ENCODE data around the gene CYBA.

The CYBA gene

DNA sequence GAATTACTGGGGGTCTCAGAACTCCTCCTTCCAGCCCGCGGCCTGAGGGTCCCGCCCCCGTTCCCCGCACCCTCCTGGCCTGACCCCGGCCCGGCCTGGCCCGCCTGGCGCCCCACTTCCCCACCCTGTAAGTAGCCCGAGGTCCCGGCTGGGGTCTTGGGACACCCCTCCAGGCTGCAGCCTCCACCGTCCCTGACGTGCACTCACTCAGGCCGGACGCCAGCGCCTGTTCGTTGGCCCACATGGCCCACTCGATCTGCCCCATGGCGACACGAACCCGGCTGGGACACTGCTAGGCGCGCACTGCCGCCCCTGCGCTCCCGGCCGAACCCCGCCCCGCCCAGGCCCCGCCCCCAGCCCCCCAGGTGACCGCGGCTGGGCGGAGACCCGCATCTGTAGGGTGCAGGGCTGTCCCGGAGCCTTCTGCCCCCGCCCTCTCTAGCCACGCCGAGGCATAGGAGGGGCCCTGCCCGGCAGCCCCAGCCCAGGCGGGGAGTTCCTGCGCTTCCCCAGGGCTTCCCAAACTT is at the start of gene CYBA:
Gene CYBA, minus strand, starts transcription at position 305 of the 527 bp plus-strand sequence. Its CDS starts 40 bp downstream, at position 265.
- DNase-seq: no peak

DNA sequence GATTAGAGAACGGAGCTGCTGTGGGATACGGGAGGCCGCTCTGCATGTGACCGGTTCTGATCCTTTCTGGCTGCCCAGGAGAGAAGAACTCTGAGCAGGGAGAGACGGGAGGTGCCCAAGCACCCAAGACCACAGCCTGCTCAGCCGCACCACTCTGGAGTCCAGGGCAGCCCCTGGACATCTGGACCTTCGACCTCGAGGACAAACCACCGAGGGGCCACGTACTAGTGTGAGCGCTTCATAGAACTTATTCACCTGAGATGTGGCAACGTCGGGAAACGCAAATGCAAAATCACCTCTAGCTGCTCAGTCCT is 49.4 kb upstream of the CYBA start:
- no peak for DNase-seq

DNA sequence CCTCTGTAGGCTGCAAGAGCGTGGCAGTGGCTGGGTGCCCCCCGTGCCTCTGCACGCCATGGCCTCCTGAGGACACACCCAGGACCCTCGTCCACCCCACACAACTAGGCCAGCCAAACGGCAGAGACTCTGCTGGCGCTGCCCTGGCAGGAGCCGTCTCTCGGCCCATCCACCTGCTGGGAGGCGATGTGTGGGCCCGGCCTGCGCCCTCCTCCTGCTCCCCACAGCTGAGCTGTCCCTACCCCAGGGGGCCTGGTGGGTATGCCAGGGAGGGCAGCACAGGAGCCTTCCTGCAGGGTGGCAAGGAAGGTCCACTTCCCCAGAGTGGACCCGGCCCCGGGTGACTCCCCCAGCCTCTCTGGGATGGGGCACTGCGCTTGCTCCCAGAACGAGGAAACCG is 48.3 kb upstream of the CYBA start:
- no peak for DNase-seq

DNA sequence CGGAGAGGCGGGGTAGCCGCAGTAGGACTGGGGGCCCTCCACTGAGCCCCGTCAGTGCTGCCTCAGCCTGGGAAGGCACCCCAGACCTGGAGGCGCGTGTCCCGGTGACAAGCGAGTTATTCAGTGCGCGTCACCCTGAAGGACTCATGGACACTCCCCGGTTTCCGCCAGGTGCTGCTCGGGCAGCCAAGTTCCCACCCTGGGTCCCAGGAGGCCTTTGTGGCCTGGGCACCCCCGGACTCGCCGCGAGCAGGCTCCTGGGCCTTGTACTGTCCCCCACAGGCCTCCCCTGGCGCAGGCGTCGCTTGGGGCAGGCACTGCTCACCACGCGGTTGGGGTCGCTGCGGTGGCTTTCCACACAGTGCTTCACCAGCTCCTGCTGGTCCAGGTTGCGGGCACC is 47.8 kb upstream of the CYBA start:
- DNase-seq: no peak

DNA sequence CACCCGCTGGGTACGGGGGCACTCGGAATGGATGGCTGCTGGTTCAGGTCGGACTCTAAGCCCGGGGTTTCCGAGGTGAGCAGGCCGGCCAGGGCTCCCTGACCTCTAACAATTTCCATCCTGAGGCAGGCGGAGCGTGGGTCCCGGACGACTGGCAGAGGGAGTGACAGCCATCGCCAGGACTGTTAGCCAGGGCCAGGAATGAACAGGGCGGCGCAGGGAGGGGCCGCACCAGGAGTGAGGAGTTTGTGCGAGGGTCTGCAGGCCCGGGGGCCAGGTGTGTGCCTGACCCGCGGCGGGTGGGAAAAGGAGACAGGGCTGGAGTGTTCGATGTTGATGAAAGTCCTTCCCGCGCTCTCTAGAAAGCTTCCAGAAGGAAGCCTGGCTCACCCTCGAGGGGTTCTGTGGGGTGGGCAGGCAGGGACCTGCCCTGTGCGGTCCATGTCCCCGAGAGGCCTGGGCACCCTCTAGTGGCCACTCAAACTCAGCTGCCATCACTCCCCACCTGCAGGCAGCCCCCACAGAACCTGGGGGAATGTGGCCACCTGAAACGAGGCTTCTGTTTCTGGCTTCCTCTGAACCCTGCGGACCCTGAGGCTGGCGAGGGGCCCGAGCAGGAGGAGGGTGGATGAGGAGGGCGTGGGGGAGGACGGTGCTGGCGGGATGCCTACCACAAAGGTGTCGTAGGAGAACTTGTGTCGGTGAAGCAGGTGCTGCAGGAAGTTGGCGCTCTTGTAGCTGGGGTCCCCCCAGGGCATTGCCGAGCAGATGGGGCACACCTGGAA is 47.2 kb upstream of the CYBA start:
- DNase-seq: no peak

DNA sequence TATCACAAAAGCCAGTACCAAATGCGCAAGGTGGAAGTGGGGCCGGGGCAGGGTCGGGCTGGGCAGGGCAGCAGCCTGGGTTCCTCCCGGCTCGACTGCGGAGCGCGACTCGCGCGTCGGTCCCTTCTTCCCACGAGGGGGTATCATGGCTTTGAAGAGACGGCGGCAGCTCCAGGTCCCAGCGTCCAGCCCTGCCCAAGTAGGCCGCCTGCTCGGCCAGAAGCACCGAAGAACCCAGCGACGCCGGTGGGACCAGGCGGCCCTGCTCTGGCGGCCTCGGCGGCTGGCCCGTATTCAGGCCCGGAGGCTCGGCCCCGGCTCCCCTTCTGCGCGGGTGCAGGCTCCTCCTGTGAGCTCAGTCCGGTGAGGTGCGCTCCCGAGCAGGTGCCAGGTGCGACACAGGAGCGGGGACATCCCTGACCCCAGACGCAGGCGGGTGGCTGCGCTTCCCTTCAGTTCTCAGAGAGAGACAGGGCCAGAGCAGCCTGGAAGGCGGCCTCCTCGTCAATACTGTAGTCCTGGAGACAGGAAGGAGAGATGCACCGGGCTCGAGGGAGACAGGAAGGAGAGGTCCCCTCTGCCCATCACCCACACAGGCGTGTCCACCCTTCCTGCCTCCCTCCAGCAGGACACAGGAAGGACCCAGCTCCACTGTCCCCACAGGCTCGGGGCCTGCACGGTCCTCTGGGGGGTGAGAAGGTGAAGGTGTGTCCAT is 46.4 kb upstream of the CYBA start:
- no peak for DNase-seq

DNA sequence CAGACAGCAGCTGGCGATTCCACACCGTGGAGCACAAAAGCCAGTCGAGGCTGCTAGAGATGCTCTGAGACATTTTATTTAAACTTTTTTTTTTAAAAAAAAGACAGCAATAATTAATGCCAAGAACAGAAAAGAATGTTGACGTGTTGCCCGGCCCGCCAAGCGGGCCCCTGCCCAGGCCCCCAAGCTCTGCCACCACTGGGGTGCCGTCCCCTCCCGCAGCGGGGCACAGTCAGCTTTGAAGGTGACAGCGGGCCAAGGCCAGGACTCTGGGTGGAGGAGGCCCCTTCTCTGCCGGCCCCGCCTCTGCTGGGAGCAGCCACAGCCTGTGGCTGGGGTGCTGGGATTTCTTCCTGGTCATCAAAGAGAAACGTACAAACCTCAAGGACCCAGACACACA is 45.6 kb upstream of the CYBA start:
- no peak for DNase-seq

DNA sequence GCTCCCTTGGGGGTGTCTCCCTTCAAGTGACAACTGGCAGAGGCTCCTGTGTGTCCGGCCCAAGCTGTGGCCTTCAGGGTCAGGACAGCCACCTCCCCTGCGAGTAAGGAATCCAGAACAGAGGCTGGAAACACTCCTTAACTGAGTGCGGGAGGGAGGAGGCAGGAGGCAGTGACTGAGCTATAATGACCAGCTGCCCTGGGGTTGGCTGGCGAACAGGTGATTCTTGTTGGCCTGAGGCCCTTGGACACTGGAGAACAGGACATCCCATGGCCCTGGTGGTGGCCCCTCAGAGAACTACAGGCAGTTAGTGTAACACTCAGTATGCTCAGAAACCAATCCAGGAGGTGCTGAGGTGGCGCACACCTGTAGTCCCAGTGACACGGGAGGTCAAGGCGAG is 44.9 kb upstream of the CYBA start:
- DNase-seq: no peak

DNA sequence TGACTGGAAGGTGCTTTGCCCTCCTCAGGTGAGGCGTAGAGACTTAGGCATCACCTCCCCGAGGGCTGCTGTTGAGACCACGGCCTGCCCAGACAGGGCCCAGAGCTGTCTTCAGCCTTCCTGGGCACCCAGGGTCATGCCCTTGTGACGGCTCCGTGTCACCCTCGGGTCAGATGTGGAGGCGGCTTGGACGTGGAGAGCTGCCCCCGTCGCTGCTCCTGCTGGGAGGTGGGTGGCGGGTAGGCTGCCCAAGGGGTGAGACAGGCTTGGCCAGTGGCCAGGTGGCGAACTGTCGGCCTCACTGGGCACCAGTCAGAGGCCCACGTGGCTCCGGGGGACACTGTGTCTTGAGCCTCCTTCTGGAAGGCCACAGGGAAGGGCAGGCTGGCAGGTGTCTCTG is 44.4 kb upstream of the CYBA start:
- DNase-seq: no peak

DNA sequence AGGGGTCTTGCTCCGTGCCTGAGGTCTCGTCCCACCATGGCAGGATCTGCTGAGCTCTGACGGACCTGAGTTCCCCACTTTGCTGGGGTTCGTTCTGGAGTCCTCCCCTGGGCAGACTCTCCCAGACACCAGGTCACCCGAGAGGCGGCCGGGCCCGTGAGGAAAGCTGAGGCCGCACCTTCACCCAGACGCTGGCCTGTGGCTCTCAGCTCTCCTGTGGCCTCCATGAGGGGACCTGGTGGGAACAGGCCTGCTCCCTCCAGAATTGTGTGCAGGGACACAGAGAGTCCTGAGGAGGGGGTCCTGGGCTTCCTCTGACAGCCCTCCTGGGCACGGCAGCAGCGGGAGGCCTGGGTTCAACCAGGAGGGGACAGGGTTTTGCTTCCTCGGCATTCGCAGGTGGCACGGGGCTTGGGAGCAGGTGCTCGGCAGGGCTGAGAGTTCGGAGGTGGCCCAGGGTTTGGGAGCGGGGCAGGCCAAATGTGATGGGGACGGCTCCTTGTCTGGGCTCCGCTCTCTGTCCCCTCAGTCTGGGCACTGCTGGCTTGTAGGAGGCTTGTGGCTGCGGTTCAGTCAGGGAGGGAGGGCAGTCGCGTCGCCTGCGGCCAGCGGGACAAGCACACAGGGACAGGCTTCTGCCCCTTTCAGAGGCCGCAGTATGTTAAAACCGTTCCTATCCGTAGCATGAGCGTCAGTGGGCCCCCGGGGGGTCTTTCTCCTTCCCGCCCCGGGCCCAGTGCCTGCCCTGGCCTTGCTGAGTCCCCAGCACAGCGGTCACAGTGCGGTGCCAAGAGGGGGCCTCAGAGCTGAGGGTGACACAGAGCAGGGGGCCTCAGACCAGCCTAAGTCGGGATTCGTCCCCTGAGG is 43.6 kb upstream of the CYBA start:
- DNase-seq: no peak

DNA sequence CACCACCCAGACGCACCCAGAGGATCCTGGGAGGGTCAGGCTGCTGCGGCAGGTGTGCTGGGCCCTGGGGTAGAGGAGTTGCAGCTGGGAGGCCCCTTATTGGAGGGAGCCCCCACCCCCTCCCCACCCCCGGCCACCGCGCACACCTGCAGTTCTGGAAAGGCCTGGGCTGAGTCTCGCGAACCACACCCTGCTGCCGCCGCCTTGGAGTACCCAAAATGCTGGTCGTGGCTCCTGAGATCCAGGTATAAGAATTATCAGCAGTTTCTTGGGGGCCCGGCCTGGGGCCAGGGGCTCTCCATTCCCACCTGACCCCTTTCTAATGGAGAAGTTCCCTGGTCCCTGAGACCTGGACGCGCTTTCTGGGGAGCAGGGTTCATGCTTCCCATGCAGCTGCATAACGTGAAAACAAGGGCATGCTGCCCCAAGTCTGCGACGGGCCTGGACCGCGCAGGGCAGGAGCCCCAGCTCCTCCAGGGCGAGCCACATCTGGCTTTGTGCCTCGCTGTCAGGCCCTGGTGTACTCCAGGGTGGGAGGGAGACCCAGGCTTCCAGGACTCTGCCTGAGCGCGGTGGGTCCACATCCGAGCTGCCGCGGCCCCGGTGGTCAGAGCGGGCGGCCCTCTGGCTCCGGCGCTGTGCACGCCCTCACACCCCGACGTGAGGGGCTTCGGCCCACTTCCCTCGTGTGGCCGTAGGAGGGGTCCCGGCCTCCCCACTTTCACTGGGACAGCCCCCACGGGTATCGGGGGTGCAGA is 42.7 kb upstream of the CYBA start:
- DNase-seq: no peak

DNA sequence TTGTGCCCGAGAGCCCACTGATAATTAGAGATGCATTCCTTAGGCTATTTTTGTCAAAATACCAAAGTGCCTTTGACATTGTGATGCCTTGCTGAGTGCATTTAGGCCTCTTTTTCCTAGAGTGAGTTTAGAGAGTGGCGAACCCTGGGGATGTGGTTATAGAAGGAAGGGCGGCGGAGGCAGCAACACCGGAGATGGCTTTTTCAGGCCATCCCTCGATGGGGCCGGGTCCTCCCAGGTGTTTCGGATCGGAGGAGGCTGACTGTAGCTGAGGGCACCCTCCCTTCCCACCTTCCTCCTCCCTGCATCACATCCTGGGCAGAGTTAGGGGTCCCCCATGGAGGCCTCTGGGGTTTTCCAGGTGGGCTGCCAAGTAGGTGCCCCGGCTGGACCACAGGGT is 42.0 kb upstream of the CYBA start:
- DNase-seq: no peak

DNA sequence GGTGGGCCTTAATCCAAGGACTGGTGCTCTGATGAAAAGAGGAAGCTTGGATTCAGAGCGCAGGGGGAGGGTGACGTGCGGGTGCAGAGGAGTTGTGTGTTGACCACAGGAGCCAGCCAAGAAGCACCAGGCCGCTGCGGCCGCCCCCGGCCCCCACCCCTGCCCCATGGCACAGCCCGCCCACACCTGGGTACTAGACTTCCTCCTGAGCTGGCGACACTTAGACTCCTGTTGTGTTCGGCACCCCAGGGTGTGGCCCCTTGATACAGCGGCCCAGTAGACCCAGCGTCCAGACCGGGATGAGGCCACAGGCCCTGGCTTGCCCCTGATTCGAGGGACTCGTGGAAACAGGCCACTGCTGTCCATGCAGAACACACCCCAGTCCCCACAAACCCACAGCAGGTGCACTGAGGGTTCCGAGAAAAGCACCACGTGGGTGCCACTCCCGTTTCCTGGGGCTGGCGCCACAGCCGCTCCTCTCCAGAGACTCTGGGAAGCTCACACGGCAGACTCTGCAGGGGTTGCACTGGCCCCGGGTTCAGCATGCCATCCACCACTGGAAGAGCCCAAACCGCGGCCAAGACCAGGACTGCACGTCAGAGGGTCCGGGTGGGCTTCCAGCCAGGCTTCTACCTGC is 41.2 kb upstream of the CYBA start:
- no peak for DNase-seq

DNA sequence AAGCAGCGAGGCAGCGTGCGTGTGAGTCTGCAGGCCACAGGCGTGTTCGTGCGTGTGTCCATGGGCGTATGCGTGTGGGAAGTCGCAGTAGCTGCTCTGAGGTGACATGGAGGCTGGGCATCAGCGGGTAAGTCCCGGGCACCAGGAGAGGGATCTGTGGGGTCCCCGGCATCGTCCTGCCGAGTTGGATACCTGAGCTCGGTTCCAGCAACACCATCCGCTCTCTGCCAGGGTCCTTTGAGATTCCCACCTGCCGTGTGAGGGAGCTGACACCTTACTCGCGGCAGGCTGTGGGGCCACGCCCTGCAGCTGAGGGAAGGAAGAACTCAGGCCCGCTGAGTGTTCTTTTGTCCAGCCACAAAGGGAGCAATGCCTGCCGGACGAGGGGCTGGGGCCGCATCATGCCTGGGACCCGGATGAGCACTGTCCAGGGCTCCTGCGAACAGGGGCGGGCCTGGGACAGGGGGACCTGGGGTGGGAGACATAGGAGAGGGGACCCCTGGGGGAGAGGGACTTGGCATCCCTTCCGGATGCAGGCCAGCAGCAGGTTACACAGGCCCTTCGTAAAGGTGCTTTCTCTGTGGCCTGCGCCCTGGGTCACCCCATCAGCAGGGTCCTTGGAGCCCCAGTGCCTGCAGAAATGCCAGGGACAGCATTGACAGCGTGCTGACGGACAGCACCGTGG is 40.4 kb upstream of the CYBA start:
- DNase-seq: no peak

DNA sequence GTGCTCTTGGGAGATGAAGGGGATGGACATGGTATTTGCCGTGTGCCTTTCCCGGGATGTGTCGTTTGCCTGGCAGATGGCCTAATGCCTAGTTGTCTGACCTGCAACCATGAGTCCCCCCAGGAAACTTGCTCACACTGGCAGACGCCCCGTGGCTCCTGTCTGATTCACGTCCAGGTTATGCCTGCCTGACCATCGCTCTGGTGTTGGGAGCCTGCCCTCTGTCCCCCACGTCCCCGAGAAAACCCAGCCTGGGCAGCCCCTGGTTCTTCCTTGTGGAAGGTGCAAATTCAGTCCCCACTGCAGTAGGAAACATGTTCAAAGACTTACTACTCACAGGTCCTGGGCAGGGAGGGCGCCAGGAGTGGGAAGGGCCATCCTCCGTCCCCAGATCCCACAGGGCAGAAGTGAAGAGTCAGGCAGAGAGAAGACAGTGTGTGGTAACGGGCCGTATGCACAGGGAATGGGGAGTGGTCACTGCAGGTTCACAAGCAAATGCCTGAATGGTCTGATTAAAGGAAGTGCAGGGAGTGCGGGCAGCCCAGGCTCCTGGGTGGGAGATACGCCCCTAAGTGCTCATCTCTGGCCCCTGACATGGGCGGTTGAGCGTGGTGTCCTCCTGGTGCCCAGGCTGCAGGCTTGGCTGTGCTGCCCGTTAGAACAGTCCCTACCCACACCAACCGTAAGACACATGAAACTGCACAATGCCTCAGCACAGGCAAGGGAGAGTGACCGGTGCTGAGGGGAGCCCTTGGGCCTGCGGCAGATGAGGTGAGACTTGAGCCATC is 39.7 kb upstream of the CYBA start:
- DNase-seq: no peak

DNA sequence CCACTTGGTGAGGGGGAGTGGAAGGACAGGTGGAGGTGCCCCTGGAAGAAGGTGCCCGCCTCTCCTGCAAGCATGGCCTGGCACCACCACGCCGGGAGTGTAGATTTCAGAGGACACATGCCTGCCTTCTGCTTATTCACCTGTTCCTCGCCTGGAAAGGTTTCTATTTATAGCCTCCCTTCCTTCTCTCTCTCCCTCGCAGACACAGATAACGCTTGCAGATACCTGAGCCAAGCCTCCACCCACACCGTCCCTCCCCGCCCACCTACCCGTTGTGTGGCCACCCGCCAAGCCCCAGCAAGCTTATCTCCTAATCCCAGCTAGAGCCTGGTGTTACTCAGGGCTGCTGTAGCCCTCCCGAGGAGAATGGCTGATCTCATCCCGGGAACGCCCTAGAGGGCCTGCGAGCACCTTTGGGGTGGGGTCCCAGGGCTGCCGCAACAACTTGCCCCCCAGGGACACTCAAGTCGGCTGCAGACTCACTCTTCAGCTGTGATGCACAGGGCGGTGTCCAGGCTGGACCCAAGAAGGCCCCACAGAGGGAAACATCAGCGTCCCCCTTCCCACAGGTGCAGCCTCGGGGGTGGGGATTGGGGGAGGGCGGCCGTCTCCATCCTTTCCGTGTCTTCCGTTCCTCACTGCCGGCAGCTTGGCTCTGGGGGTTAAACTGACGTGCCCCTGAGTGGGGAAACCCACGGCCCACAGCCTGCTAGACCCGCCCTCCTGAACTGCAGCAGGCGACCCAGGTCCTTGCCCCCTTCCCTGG is 37.3 kb upstream of the CYBA start:
- peak; percentile 52 for DNase-seq

DNA sequence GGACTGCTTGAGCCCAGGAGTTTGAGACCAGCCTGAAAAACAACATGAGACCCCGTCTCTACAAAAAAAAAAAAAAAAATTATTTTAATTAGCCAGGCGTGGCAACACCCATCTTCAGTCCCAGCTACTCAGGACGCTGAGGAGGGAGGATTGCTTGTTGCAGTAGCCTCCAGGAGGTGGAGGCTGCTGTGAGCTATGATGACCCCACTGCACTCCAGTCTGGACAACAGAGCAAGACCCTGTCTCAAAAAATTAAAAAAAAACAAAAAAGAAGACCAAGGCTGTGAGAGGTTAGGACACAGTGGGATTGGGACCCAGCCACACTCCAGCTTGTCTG is 36.8 kb upstream of the CYBA start:
- no peak for DNase-seq

DNA sequence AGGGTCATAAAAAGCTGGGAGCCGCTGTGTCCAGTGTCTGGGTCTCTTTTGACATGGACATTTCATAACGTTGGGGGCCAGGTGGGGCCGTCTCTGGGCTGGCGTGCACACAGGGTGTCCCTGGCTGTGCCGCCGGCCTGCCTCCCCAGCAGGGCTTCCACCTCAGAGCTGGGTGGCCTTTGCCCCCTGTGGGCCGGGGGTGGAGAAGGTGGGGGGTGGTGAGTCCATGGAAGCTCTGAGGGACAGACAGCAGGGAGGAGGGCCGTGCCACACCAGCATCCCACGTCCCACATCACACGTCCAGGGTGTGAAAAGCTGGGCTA is 36.4 kb upstream of the CYBA start:
- no peak for DNase-seq

DNA sequence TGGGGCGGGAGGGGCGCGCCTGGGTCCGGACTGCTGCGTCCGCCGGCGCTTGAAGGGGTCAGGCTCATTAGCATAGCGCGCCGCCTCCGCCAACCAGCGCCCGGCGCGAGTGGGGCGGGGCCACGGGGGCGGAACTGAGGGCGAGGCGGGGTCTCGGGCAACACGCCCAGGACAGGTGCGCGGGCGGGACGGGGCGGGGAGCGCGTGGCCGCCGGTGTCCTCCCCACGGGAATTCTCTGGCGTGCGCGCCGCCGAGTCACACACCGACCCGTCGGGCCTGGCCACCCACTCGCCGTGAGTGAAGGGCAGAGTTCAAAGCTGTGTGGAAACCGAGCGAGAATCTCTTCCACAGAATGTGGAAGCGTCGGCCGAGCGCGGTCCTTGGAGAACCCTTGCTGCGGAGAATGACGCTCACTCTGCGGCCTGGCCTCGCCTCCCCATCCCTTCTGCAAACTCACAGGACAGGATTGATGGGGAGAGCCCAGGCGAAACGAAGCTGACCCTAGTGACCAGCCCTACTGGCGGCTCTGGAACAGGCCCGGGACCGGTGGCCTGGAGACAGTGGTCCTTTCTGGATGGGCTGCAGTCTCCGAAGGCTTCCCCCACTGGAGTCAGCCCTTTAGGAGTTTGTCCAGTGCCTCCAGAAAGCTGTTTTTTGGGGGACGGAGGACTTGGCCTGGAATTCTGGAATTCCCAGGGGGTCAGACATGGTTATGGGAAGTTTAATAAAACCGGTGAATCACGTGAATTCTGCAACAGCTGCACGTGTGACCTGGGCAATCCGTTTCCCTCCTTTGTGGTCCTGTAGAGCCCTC is 35.8 kb upstream of the CYBA start, which contains the start of gene SNAI3:
Gene SNAI3, minus strand, starts transcription at position 69 of the 815 bp plus-strand sequence. CDS start 101 bp downstream, outside the sequence.
- peak; percentile 83 for DNase-seq

Data from NCI-H2107 (cell line).